Right ventricle myocardium superior (tissue), 1 donor: ENCODE results near the gene KCNK10. TPM values are rescaled to one million over a fixed set of nuclear protein-coding genes. Genes with fewer than 3 reads are reported as not detected.

Experiments used
- ATAC-seq: fragments of 200-7000 bp; cut with Tn5 transposase; one replicate; pipeline ENCODE4 v1.9.1; 2020; ENCODE audit warnings: mild to moderate bottlenecking; ENCODE audit not compliant: poor library complexity
- DNase-seq: peaks from one replicate; pipeline ENCODE4 v3.0.0-alpha.2; 2020
- intact Hi-C: fragments of 100-400 bp; cut with DNase I; formaldehyde crosslinking; loops from one replicate; pipeline ENCODE4 v1.11.2; 2022
- total RNA-seq: library from RNA; stranded (reverse); fragmentation: NEBNext Ultra II Directional; extraction: Animal tissue kit (Norgen Biotek cat#: 25700); gene quantifications from one replicate; pipeline ENCODE4 v1.2.1, GENCODE V29; 2021
- donor health status: DM: no; HTN: yes; CAD: no; lungs with severe emphysema.

KCNK10 gene
- total RNA-seq, 1 donor from 2014 or later = not detected

DNA sequence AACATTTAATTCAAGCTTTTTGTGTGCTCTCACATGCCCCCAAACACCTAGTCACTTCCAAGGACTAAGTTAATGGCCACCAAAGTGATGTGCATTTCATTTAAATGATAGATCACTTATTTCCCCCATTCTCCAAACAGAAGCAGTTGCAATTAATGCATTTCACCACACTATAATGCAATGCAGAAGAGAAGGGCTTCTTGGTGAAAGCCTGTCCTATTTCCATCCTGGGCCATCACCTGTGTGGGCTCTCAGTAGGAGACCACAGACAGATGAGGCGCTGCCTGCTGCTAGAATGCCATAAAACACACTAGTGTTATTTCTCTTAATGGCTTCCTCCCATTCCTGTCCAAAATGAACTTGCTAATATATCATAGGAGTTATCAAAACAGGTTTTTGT lies 166.9 kb downstream of the KCNK10 start:
- DNase-seq = no peak
- intact Hi-C loops = no loop called here
- no peak for ATAC-seq

- no peak for ATAC-seq
- intact Hi-C loops = no loop called here
These were observed 168.1 kb downstream of the KCNK10 start for GRCh38 chr14:88154926-88155325.

DNA sequence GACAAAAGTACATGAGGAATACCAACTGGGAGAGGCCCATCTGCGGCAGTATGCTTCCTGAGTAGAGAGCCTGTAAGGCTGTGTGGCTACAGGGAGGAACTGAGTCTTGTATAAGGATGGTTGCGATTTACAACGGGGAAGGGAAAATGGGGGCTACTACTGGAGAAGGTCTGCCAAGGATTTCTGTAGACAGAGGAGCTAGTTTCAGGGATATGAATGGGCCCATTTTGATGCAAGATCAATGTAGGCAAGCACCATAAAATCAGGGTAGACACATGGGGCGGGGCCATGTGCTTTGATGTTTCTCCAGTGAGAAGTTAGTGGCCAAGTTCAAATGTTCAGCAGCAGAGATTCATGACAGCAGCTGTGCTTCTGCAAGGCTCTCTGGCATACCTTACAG lies 168.7 kb downstream of the KCNK10 start:
- DNase-seq = no peak
- intact Hi-C loops = no loop called here
- no peak for ATAC-seq

More at GRCh38 chr14:88154926-88155325, 168.1 kb downstream of the KCNK10 start:
- DNase-seq = no peak

DNA sequence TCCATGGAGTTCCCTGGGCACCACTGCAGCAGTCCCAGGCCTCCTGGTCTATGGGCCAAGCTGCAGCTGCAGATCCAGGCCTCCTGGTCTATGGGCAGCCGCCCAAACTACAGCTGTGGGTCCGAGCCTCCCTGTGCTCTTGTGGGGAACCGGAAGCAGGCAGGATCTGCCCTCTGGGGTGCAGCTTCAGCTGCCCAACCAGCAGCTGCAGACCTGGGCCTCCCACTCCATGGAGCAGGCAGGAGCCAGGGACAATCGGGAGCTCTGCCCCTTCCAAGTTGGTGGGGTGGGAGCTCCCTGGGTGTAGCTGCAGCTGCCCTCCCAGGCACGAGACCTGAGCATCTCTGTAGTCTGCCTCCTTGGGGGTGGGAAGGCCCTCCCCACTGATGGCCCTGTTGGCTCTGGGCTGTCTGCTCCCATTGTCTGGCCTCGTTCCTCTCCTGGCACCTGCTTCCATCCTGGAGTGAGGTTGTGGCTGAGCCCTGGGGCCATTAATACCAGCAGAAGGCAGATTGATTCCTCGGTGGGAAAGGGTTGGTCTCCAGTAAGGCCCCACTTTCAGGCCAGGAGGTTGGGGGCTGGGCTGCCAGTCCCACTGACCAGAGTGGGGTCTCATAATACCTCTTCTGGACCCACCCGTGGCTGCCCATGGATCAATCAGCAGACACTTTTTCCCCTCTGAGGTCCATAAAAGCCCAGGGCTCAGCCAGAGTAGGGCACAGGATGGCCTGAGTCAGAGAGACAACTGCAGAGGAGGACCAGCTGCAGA lies 176.0 kb downstream of the KCNK10 start:
- intact Hi-C loops = no loop called here
- no peak for ATAC-seq
- DNase-seq = no peak

DNA sequence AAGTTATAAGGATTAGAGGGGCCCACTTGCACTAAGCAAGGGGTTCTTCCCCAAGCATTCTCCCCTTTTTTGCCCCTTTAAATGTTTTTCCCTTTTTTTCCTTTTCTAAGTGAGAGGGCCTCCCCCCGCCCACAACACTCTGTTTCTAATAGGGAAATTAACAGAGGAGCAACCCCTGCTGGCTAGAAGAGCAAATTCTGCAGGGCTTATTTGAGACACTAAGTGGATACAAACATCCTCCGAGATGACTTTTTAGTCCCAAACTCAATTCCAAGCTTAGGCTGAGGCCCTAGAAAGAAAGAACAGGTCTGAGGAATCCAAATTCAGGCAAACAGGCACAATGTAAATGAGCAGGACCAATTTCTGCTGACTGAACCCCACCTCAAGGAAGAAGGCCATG lies 179.3 kb downstream of the KCNK10 start:
- no peak for DNase-seq
- intact Hi-C loops = no loop called here
- no peak for ATAC-seq

- ATAC-seq = no peak
- intact Hi-C loops = no loop called here
- DNase-seq = no peak
These were observed 180.1 kb downstream of the KCNK10 start for GRCh38 chr14:88142997-88143396.

GRCh38 chr14:88140874-88141273 lies 182.2 kb downstream of the KCNK10 start:
- intact Hi-C loops = no loop called here
- no peak for ATAC-seq

DNA sequence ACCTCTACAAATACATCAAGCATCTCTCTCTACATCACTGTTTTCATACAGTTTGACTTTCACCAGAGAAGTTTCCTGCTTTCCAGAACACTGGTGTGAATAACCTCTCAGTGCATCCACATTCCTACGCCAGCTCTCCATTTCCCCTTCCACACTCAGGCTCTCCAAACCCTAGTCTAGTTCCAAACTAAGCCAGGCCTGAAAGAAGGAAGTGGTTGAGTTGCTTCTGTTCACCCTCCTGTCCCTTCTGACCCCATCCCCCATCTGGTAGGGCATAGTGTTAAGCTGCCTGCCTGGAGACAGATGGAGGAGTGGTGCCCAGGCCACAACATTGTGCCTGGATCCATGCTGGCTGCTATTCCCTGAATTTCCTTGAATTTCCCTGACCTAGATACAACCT lies 185.7 kb downstream of the KCNK10 start:
- DNase-seq (no peak), ATAC-seq (no peak)
- intact Hi-C loops = no loop called here

More at GRCh38 chr14:88140874-88141273, 182.2 kb downstream of the KCNK10 start:
- no peak for DNase-seq

Other genes with a start within 250 kb of the KCNK10 start
- 8.8 TPM for gene SPATA7, start 62.4 kb upstream of the KCNK10 start, total RNA-seq
- gene PTPN21, start 231.7 kb upstream of the KCNK10 start, total RNA-seq = 32.2 TPM
- 36.6 TPM for gene ZC3H14, start 239.8 kb upstream of the KCNK10 start, total RNA-seq